Liver (tissue), 9 donors: Measurements from ENCODE around the gene MYO9A. TPM values are rescaled to one million over a fixed set of nuclear protein-coding genes. Genes with fewer than 3 reads are reported as not detected.

ENCODE experiments used
- DNase-seq: peaks from one replicate; pipeline ENCODE4 v3.0.0-alpha.2; 2017; ENCODE audit warnings: low spot score
- H3K27ac ChIP-seq, 2 donors: one replicate each; pipeline ENCODE4 v1.7.0; 2013; ENCODE audit warnings: inconsistent platforms in 2 of 2, low read length in 2 of 2, control low read depth in 1 of 2, low read depth in 1 of 2, mild to moderate bottlenecking in 1 of 2
- H3K27me3 ChIP-seq, 4 donors: one replicate each; pipeline versions ENCODE4 v1.6.1 to v1.7.0; 2013; ENCODE audit warnings: low read length in 3 of 4, inconsistent platforms in 1 of 4, mild to moderate bottlenecking in 1 of 4, moderate library complexity in 1 of 4; ENCODE audit not compliant: control insufficient read depth in 4 of 4, insufficient read depth in 4 of 4
- H3K36me3 ChIP-seq, 4 donors: one replicate each; pipeline versions ENCODE4 v1.6.1 to v1.7.0; 2013; ENCODE audit warnings: low read length in 3 of 4, mild to moderate bottlenecking in 3 of 4, low read depth in 1 of 4, moderate library complexity in 1 of 4; ENCODE audit not compliant: control insufficient read depth in 4 of 4, insufficient read depth in 3 of 4
- H3K4me1 ChIP-seq, 4 donors: one replicate each; pipeline versions ENCODE4 v1.6.1 to v1.7.0; 2013; ENCODE audit warnings: low read length in 3 of 4, mild to moderate bottlenecking in 3 of 4, moderate library complexity in 1 of 4; ENCODE audit not compliant: control insufficient read depth in 4 of 4, insufficient read depth in 4 of 4
- H3K4me3 ChIP-seq, 3 donors: one replicate each; pipeline versions ENCODE4 v1.6.1 to v1.7.0; 2013; ENCODE audit warnings: low read length in 3 of 3, control low read depth in 1 of 3, low read depth in 1 of 3, mild to moderate bottlenecking in 1 of 3
- H3K9ac ChIP-seq, 2 donors: one replicate each; pipeline ENCODE4 v1.7.0; 2013; ENCODE audit warnings: low read length in 2 of 2, mild to moderate bottlenecking in 2 of 2, moderate library complexity in 2 of 2, control low read depth in 1 of 2, low read depth in 1 of 2
- H3K9me3 ChIP-seq, 4 donors: one replicate each; pipeline versions ENCODE4 v1.6.1 to v1.7.0; 2013; ENCODE audit warnings: low read length in 3 of 4; ENCODE audit not compliant: control insufficient read depth in 4 of 4
- CTCF ChIP-seq: fragments of 150-350 bp; IDR thresholded peaks from 2 replicates; pipeline ENCODE4 v1.5.1; 2017; ENCODE audit warnings: improper control_type of control experiment, low read depth, low read length; ENCODE audit not compliant: missing input control
- EGR1 ChIP-seq, 2 donors: IDR thresholded peaks; 2 replicates each; pipeline ENCODE4 v1.6.1; 2016 to 2018; ENCODE audit warnings: antibody characterized with exemption in 2 of 2, low read depth in 2 of 2
- FOXA1 ChIP-seq: IDR thresholded peaks from 2 replicates; pipeline ENCODE4 v1.6.1; 2016; ENCODE audit warnings: antibody characterized with exemption
- FOXA2 ChIP-seq: IDR thresholded peaks from 2 replicates; pipeline ENCODE4 v1.6.1; 2016; ENCODE audit warnings: antibody characterized with exemption
- GABPA ChIP-seq, 2 donors: IDR thresholded peaks in 1 of 2; conservative IDR thresholded peaks in 1 of 2; 2 replicates each; pipeline ENCODE4 v1.6.1; 2016; ENCODE audit warnings: antibody characterized with exemption in 2 of 2, mild to moderate bottlenecking in 1 of 2, moderate library complexity in 1 of 2
- HNF4A ChIP-seq, 2 donors: conservative IDR thresholded peaks; 2 replicates each; pipeline ENCODE4 v1.6.1; 2016; ENCODE audit warnings: antibody characterized with exemption in 2 of 2, mild to moderate bottlenecking in 2 of 2
- HNF4G ChIP-seq: IDR thresholded peaks from 2 replicates; pipeline ENCODE4 v1.6.1; 2016; ENCODE audit warnings: antibody characterized with exemption
- JUND ChIP-seq, 2 donors: IDR thresholded peaks; 2 replicates each; pipeline ENCODE4 v1.6.1; 2016; ENCODE audit warnings: antibody characterized with exemption in 2 of 2
- NR2F2 ChIP-seq: IDR thresholded peaks from 2 replicates; pipeline ENCODE4 v1.6.1; 2016; ENCODE audit warnings: antibody characterized with exemption
- RAD21 ChIP-seq, 2 donors: IDR thresholded peaks; 2 replicates each; pipeline ENCODE4 v1.6.1; 2016; ENCODE audit warnings: antibody characterized with exemption in 2 of 2, mild to moderate bottlenecking in 2 of 2
- REST ChIP-seq: IDR thresholded peaks from 2 replicates; pipeline ENCODE4 v1.6.1; 2016; ENCODE audit warnings: antibody characterized with exemption, mild to moderate bottlenecking
- SP1 ChIP-seq: IDR thresholded peaks from 2 replicates; pipeline ENCODE4 v1.6.1; 2018; ENCODE audit warnings: antibody characterized with exemption, mild to moderate bottlenecking
- YY1 ChIP-seq: IDR thresholded peaks from 2 replicates; pipeline ENCODE4 v1.6.1; 2016; ENCODE audit warnings: antibody characterized with exemption, mild to moderate bottlenecking
- WGBS: extraction: QIAGEN DNeasy Blood & Tissue Kit; methylation state at CpG from one replicate; pipeline ENCODE4 v1.1.7; 2013; 5-methylcytosine and 5-hydroxymethylcytosine counted together
- polyA plus RNA-seq, 2 donors: library from polyadenylated mRNA; stranded (reverse) in 1 of 2; unstranded in 1 of 2; fragments of 200-250 nt in 1 of 2; fragments of >200 nt in 1 of 2; fragmentation: Nextera tagmentation in 1 of 2; extraction: Ambion mirVana in 1 of 2; gene quantifications; one replicate each; pipeline versions ENCODE4 v1.2.1 to v1.2.3, GENCODE V29; 2013 to 2015
- total RNA-seq, 2 donors: library from RNA; depleted of rRNA; stranded (reverse); fragments of >200 nt; gene quantifications; one replicate each; pipeline ENCODE4 v1.2.3, GENCODE V29; 2014
- TF ChIP-seq, protein P1 (sequence below): IDR thresholded peaks from 2 replicates; pipeline ENCODE4 v1.6.1; 2016; ENCODE audit warnings: antibody characterized with exemption
- TF ChIP-seq, protein P2 (sequence below): IDR thresholded peaks from 2 replicates; pipeline ENCODE4 v1.6.1; 2016; ENCODE audit warnings: antibody characterized with exemption
- donor health status: healthy.
- donor health status: healthy.
- donor health status: healthy.
- donor health status: healthy.
- donor health status: healthy.

MYO9A gene
- total and polyA plus RNA-seq, 4 donors: 1.4 to 14.9 (median 8.4) TPM

DNA sequence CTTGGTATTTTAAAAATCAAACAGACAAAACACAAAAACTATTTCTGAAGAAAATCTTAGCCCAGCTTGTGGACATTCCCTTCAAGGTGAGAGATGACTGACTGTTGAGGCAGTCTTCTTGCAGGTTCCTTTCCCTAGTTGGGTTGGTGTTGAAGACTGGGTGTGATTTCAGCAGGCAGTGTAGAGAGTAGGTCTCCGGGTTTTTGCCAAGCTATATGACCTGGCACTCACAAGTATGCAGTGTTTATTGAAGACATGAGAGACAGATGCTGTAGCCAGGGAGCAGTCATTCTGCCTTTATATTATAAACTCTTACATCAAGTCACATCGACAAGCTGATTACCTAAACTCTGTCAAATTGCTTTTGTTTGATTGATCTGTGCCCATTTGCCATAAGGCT, 17.8 kb upstream of the MYO9A start:
- Histone ChIP-seq H3K4me3 (no peak overlapping the region), H3K9ac (no peak overlapping the region), H3K9me3 (no peaks in the 10 kb centered on the region), H3K4me1 (no peaks in the 10 kb centered on the region), H3K36me3 (no peaks in the 10 kb centered on the region), H3K27ac (no peak overlapping the region), H3K27me3 (no peaks in the 10 kb centered on the region)
- 86% methylated on average over 2 of the region's 2 CpGs for WGBS
- no peak for TF ChIP-seq GABPA (IDR thresholded peaks at IDR 0.05 in 1 of 2, conservative IDR thresholded peaks at IDR 0.05 in 1 of 2)
- TF ChIP-seq FOXA2: no peak
- TF ChIP-seq, protein P1, sequence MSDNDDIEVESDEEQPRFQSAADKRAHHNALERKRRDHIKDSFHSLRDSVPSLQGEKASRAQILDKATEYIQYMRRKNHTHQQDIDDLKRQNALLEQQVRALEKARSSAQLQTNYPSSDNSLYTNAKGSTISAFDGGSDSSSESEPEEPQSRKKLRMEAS: no peak
- TF ChIP-seq JUND (IDR thresholded peaks at IDR 0.05): no peak
- TF ChIP-seq REST: no peak
- no peak for TF ChIP-seq YY1
- TF ChIP-seq CTCF: no peak
- no peak for TF ChIP-seq EGR1 (IDR thresholded peaks at IDR 0.05; ENCODE audit: low read depth in 2 of 2)
- no peak for TF ChIP-seq HNF4A (conservative IDR thresholded peaks at IDR 0.05)
- no peak for DNase-seq

DNA sequence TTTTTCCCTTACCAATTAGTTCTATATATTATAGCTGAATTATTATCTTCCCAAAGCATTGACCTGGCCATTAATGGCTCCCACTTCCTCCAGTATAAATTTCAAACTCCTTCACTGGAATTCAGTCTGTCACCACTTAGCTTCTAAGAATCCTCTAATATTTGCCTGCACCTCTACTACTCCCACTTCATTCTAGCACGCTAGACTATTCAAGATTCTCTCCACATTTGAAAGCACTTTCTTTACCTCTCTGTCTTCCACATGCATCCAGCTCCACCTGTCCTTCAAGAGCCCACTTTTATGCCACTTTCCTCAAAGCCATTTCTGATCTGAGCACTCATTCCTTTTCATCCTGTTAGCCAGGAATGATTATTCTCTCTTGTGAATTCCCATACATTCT, 15.3 kb upstream of the MYO9A start:
- no peaks in the 10 kb centered on the region for H3K27me3 ChIP-seq
- no peak overlapping the region for H3K4me3 ChIP-seq
- H3K4me1 ChIP-seq: no peaks in the 10 kb centered on the region
- no peaks in the 10 kb centered on the region for H3K36me3 ChIP-seq
- 100% methylated on average over 1 of the region's 1 CpG for WGBS
- no peaks in the 10 kb centered on the region for H3K9me3 ChIP-seq
- no peak for DNase-seq
- H3K27ac ChIP-seq: no peak overlapping the region
- no peak overlapping the region for H3K9ac ChIP-seq
- TF ChIP-seq HNF4A (conservative IDR thresholded peaks at IDR 0.05) (no peak), NR2F2 (no peak)

DNA sequence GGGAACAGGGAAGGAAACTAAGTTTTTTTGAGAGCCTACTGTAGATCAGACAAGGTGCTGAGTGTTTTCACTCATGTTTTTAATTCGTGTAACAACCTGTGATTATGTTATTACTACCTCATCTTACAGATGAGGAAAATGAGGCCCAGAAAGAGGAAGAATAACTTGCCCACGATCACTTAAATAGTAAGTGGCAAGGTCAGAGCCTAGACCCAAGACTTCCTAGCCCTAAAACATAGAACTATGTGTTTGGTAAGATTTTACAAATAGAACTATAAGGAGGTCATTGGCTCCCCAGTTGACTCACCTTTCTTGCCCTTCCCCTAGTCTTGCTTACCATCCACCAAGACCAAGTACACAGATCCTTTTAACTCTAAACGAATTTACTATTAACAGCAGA, 14.0 kb upstream of the MYO9A start:
- no peak overlapping the region for H3K9ac ChIP-seq
- H3K36me3 ChIP-seq: no peaks in the 10 kb centered on the region
- TF ChIP-seq NR2F2 (no peak), FOXA1 (no peak), RAD21 (IDR thresholded peaks at IDR 0.05) (no peak), JUND (IDR thresholded peaks at IDR 0.05) (no peak), EGR1 (IDR thresholded peaks at IDR 0.05; ENCODE audit: low read depth in 2 of 2) (no peak), SP1 (no peak), HNF4A (conservative IDR thresholded peaks at IDR 0.05) (no peak), HNF4G (no peak), CTCF (no peak), REST (no peak)
- TF ChIP-seq, protein P2, sequence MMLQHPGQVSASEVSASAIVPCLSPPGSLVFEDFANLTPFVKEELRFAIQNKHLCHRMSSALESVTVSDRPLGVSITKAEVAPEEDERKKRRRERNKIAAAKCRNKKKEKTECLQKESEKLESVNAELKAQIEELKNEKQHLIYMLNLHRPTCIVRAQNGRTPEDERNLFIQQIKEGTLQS: no peak
- TF ChIP-seq, protein P1: no peak
- H3K27ac ChIP-seq: no peak overlapping the region
- no peaks in the 10 kb centered on the region for H3K9me3 ChIP-seq
- H3K4me1 ChIP-seq: no peaks in the 10 kb centered on the region
- H3K4me3 ChIP-seq: no peak overlapping the region
- no peaks in the 10 kb centered on the region for H3K27me3 ChIP-seq
- WGBS: 79% methylated on average over 3 of the region's 3 CpGs
- no peak for DNase-seq
